ENCODE measurements around the gene SLC9A3. TPM values are rescaled to one million over a fixed set of nuclear protein-coding genes. Genes with fewer than 3 reads are reported as not detected.

Gene SLC9A3
- total RNA-seq, 4 donors from 2014 or later, result 0.29 to 3.9 (median 2.6) TPM

DNA sequence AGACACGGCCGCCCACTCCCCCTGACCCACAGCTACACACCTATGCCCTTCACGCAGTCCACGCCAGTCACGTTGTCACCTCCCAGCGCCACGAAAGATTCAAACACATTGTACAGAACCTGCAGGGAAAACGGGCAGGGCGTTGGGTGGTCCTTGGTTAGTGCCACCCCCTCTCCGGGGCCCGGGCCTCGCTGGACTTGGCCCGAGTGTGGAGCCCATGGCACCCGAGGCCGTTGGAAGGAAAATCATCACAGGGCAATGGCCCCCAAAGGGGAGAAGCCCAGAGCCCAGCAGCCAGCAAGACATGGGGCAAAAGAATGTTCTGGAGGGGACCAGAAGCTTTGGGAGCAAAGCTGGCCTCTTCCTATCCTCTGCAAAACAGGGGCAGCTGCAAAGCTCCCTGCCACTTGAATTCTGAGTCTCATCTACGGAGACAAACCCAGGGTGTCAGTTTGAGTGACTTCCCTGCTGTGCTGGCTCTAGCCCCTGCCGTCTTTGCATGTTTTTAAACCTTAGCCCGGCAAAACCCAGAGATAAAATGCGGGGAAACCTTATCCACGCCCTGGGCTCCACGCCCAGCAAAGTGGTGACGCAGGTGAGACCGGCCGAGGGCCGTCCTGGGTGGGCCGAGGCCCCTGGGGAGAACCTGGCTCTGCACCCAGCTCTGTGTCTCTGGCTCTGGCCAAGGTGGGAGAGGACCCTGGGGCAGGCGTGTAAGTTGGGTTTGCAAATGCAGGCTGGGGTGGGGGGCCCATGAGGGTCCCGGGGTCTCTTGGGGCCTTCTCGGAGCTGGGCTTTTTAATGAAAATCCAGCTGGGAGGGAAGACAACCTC lies 38.9 kb downstream of the SLC9A3 start:
- H3K27me3 ChIP-seq, result peaks cover 5 to 12% of the 10 kb centered on the region in 2 donors
- H3K36me3 ChIP-seq, result no peaks in the 10 kb centered on the region
- no peaks in the 10 kb centered on the region for H3K9me3 ChIP-seq
- intact Hi-C loops (cut with DNase I; ENCODE audit: low total_unique reads), result no loop called here
- no peak overlapping the region for H3K4me3 ChIP-seq
- H3K4me1 ChIP-seq, result no peaks in the 10 kb centered on the region
- H3K27ac ChIP-seq, result no peak overlapping the region
- no peak for DNase-seq
- TF ChIP-seq, protein P1, sequence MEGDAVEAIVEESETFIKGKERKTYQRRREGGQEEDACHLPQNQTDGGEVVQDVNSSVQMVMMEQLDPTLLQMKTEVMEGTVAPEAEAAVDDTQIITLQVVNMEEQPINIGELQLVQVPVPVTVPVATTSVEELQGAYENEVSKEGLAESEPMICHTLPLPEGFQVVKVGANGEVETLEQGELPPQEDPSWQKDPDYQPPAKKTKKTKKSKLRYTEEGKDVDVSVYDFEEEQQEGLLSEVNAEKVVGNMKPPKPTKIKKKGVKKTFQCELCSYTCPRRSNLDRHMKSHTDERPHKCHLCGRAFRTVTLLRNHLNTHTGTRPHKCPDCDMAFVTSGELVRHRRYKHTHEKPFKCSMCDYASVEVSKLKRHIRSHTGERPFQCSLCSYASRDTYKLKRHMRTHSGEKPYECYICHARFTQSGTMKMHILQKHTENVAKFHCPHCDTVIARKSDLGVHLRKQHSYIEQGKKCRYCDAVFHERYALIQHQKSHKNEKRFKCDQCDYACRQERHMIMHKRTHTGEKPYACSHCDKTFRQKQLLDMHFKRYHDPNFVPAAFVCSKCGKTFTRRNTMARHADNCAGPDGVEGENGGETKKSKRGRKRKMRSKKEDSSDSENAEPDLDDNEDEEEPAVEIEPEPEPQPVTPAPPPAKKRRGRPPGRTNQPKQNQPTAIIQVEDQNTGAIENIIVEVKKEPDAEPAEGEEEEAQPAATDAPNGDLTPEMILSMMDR (IDR thresholded peaks at IDR 0.05), result no peak
- TF ChIP-seq POLR2A (IDR thresholded peaks at IDR 0.05), result no peak

DNA sequence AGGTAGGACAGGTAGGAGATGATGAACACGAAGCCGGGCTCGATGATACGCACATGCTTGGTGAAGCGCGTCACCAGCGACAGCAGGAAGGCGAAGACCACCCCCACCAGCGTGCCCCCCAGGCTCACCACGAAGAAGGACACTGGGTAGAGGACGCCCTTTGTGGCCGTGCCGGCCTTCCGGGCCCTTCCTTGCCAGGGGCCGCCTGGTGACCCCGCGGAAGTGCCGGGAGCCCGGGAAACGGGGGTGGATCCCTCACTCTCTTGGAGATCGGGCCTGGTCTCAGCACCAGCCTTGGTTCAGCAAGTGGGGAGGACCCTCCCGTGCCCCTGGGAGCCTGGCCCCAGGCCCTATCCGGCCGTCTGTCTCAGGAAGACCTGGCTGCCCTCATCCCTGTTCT lies 39.7 kb downstream of the SLC9A3 start:
- DNase-seq, result no peak
- no peak for TF ChIP-seq POLR2A (IDR thresholded peaks at IDR 0.05)
- TF ChIP-seq, protein P1 (IDR thresholded peaks at IDR 0.05), result no peak
- H3K27ac ChIP-seq, result no peak overlapping the region
- intact Hi-C loops (cut with DNase I; ENCODE audit: low total_unique reads), result no loop called here
- H3K36me3 ChIP-seq, result no peaks in the 10 kb centered on the region
- H3K27me3 ChIP-seq, result peaks cover 5 to 18% of the 10 kb centered on the region in 2 donors
- no peak overlapping the region for H3K4me3 ChIP-seq
- no peaks in the 10 kb centered on the region for H3K4me1 ChIP-seq
- no peaks in the 10 kb centered on the region for H3K9me3 ChIP-seq

DNA sequence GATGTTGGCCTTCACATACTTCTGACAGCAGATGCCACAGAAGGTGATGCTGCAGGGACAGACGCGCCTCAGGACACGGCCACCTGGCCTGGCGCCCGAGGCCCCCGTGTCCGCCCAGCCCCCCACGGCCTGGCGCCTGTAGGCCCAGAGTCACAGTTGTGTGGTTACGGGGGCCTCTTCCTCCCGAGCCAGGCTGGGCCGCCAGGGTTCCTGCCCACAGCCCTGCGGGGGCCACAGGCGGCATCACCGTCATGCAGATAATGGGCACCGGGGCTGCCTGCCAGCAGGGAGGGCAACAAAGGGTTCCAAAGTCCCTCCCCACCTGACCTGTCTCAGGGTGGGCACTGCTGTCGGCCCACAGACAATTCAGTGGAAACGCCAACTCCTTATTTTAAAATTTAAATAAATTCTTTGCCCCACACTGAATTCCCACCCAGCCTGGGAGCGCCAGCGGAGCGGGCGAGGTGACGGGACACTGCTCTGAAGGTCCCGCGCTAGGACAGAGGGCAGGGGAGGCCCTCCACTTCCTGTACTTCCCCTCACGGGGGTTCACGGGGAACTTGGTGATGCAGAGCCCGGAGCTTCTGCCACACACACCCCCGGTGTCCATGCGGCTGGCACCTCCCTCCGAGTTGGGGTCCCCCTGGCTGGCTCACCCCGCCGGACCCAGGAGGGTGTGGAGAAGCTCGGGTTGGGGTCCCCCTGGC lies 40.7 kb downstream of the SLC9A3 start:
- Histone ChIP-seq H3K9me3 (no peaks in the 10 kb centered on the region), H3K27me3 (peaks cover 5 to 26% of the 10 kb centered on the region in 2 donors), H3K27ac (no peak overlapping the region), H3K4me1 (no peaks in the 10 kb centered on the region), H3K4me3 (no peak overlapping the region), H3K36me3 (no peaks in the 10 kb centered on the region)
- intact Hi-C loops (cut with DNase I; ENCODE audit: low total_unique reads), result no loop called here
- TF ChIP-seq, protein P1 (IDR thresholded peaks at IDR 0.05), result no peak
- TF ChIP-seq POLR2A (IDR thresholded peaks at IDR 0.05), result no peak
- no peak for DNase-seq

DNA sequence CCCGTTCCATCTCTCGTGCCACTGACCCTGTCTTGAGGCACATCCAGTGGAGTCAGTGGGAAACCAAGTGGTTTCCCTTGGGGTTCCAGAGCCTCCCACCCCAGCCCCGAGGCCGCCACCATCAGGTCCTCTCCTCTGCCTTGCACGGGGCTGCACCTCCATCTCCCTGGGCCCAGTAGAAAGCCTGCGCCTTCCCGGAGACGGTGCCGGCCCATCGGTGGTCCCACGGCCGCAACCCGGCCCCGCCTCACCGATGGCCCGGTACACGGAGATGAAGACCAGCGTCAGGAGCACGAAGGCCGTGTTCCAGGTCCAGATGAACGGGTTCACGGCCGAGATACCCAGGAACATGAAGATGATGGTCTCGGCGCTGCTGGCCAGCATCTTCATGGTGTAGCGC lies 41.2 kb downstream of the SLC9A3 start:
- Histone ChIP-seq H3K27ac (no peak overlapping the region), H3K36me3 (no peaks in the 10 kb centered on the region), H3K4me3 (no peak overlapping the region), H3K9me3 (no peaks in the 10 kb centered on the region), H3K4me1 (no peaks in the 10 kb centered on the region), H3K27me3 (peaks cover 5 to 32% of the 10 kb centered on the region in 2 donors)
- DNase-seq, result no peak
- intact Hi-C loops (cut with DNase I; ENCODE audit: low total_unique reads), result no loop called here
- no peak for TF ChIP-seq POLR2A (IDR thresholded peaks at IDR 0.05)
- TF ChIP-seq, protein P1 (IDR thresholded peaks at IDR 0.05), result no peak

DNA sequence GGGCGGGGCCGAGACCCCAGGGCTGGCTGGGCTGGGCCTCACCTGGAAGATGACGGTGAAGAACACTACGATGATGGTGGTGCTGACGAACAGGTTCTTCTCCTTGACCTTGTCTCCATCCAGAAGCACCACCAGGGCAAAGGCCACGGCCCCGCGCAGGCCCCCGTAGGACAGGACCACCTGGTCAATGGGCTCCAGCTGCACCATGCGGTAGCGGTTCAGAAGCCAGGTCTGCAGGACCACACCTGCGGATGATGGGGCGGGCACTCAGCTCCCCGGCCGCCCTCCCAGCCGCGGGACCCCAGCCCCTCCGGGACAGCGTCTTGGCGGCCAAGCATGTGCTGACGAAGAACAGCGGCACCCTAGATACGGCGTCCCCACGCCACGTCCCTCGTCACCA lies 41.7 kb downstream of the SLC9A3 start:
- no peaks in the 10 kb centered on the region for H3K4me1 ChIP-seq
- DNase-seq, result no peak
- H3K27me3 ChIP-seq, result peaks cover 5 to 36% of the 10 kb centered on the region in 2 donors
- no peak overlapping the region for H3K4me3 ChIP-seq
- TF ChIP-seq POLR2A (IDR thresholded peaks at IDR 0.05), result no peak
- TF ChIP-seq, protein P1 (IDR thresholded peaks at IDR 0.05), result no peak
- intact Hi-C loops (cut with DNase I; ENCODE audit: low total_unique reads), result no loop called here
- H3K36me3 ChIP-seq, result no peaks in the 10 kb centered on the region
- H3K9me3 ChIP-seq, result no peaks in the 10 kb centered on the region
- no peak overlapping the region for H3K27ac ChIP-seq

All from uterus (tissue), 4 donors.